ENCODE results near the gene P3H2. TPM values are rescaled to one million over a fixed set of nuclear protein-coding genes. Genes with fewer than 3 reads are reported as not detected.

P3H2 gene
- total and polyA plus RNA-seq, 9 of the 15 experiments (the other 6 are each of a cell fraction or from before 2014, with no cell fraction given): 0.04 to 0.26 (median 0.22) TPM; not detected in 6

- TF ChIP-seq MBD2 (IDR thresholded peaks at IDR 0.05; ENCODE audit: borderline replicate concordance, low read depth) (no peak), MAFG (tag; conservative IDR thresholded peaks at IDR 0.05) (no peak), ZKSCAN3 (CRISPR knock-in tag; IDR thresholded peaks at IDR 0.05) (no peak), GABPB1 (CRISPR knock-in tag; IDR thresholded peaks at IDR 0.05) (no peak), NR2C2 (CRISPR knock-in tag; IDR thresholded peaks at IDR 0.05) (no peak), NR2C2 (tag; IDR thresholded peaks at IDR 0.05) (no peak)
Measured at GRCh38 chr3:189962466-189962865, 158.2 kb downstream of the P3H2 start (continued).

- Histone ChIP-seq H3K4me2 (ENCODE audit: insufficient read depth, low read length) (no peak overlapping the region), H3K9me1 (ENCODE audit: control insufficient read depth, insufficient read depth, low read length) (no peaks in the 10 kb centered on the region), H3K9me3 (replicated peaks; ENCODE audit: control insufficient read depth, insufficient read depth, low read depth, low read length) (no peaks in the 10 kb centered on the region), H3K79me2 (ENCODE audit: control insufficient read depth, insufficient read depth, low read length) (no peaks in the 10 kb centered on the region), H3K4me3 (no peak overlapping the region), H4K20me1 (replicated peaks; ENCODE audit: control insufficient read depth, insufficient read depth, low read length) (no peaks in the 10 kb centered on the region), H3K36me3 (ENCODE audit: control insufficient read depth, insufficient read depth, low read length) (no peaks in the 10 kb centered on the region), H3K27me3 (ENCODE audit: control insufficient read depth in 2 of 2, insufficient read depth in 2 of 2, low read length in 2 of 2) (no peaks in the 10 kb centered on the region), H2AFZ (ENCODE audit: low read depth, low read length) (no peak overlapping the region), H3K27ac (ENCODE audit: extremely low read depth, low read depth, low read length) (no peak overlapping the region), H3K9ac (ENCODE audit: insufficient read depth in 1 of 2, low read depth in 2 of 2, low read length in 2 of 2) (no peak overlapping the region), H3K4me1 (replicated peaks in 1 of 2; ENCODE audit: control insufficient read depth in 2 of 2, insufficient read depth in 2 of 2, low read length in 2 of 2) (no peaks in the 10 kb centered on the region)
- ATAC-seq (peak; percentile 74), DNase-seq (ENCODE audit: extremely low read depth in 1 of 4, low spot score in 3 of 4) (peak; percentile 51 to 62 (median 52)), FAIRE-seq (peak; percentile 87)
- in situ Hi-C loops (cut with MboI): no loop called here
- intact Hi-C loops (cut with micrococcal nuclease): loop anchor here (1.0 to 10.0 kb wide), 2 partner anchors 241 to 1093 kb away; no protein-coding TSS in a partner anchor
- under 1% methylated on average over 8 of the region's 8 CpGs for WGBS (ENCODE audit: insufficient coverage, low coverage, missing lambda C conversion rate)
- CTCF ChIA-PET (ENCODE audit: low intra/inter-chr PET ratio): interaction anchor here (0.8 kb wide), 1 partner anchor 240 kb away, joined by 4 read pairs; no protein-coding TSS in a partner anchor
- POLR2A ChIA-PET: interaction anchor here (0.6 kb wide), 1 partner anchor 1822 kb away, joined by 5 read pairs; no protein-coding TSS in a partner anchor
- no TSS peak for BruUV-seq (replicated peaks)
- TF ChIP-seq BRF1 (IDR thresholded peaks at IDR 0.05; ENCODE audit: borderline replicate concordance, extremely low read depth, insufficient read length) (no peak), CEBPZ (IDR thresholded peaks at IDR 0.05; ENCODE audit: borderline replicate concordance, low read depth, low read length) (no peak), HNRNPL (IDR thresholded peaks at IDR 0.05; ENCODE audit: low read depth, low read length) (no peak), CUX1 (CRISPR knock-in tag; IDR thresholded peaks at IDR 0.05) (no peak), ZNF41 (CRISPR knock-in tag; conservative IDR thresholded peaks at IDR 0.05) (no peak)
Measured at GRCh38 chr3:189961522-189962161, 159.1 kb downstream of the P3H2 start.
